NCI-H345 treated with DMSO at 0.1 percent for 48 hours (cell line): ENCODE data around the gene CEL.

Source experiments
- DNase-seq: peaks from one replicate; lab custom pipeline; 2025; ENCODE audit not compliant: unreplicated experiment; lab: John Stamatoyannopoulos, UW

Gene CEL

GRCh38 chr9:133102190-133103021 lies 40.6 kb downstream of the CEL start:
- no peak for DNase-seq

- peak; percentile 2 for DNase-seq
Measured at GRCh38 chr9:133103183-133103986, 41.6 kb downstream of the CEL start.

- no peak for DNase-seq
Measured at GRCh38 chr9:133103987-133104505, 42.3 kb downstream of the CEL start.

- DNase-seq: no peak
Measured at GRCh38 chr9:133104718-133105460, 43.1 kb downstream of the CEL start.

GRCh38 chr9:133105461-133105770 lies 43.6 kb downstream of the CEL start:
- no peak for DNase-seq

GRCh38 chr9:133106511-133107244 lies 44.9 kb downstream of the CEL start:
- no peak for DNase-seq

- DNase-seq: no peak
Measured at GRCh38 chr9:133107245-133107722, 45.5 kb downstream of the CEL start.

GRCh38 chr9:133107961-133108793 lies 46.4 kb downstream of the CEL start:
- no peak for DNase-seq

- DNase-seq: no peak
Measured at GRCh38 chr9:133108794-133109641, 47.2 kb downstream of the CEL start.

GRCh38 chr9:133109931-133110650 lies 48.3 kb downstream of the CEL start:
- no peak for DNase-seq

GRCh38 chr9:133111808-133112662 lies 50.3 kb downstream of the CEL start:
- DNase-seq: no peak

- DNase-seq: no peak
Measured at GRCh38 chr9:133112663-133113026, 50.9 kb downstream of the CEL start.

GRCh38 chr9:133113163-133113948 lies 51.6 kb downstream of the CEL start:
- DNase-seq: no peak

- peak; percentile 13 for DNase-seq
Measured at GRCh38 chr9:133113949-133114885, 52.4 kb downstream of the CEL start.

GRCh38 chr9:133114886-133115603 lies 53.3 kb downstream of the CEL start:
- no peak for DNase-seq
